HCT116 (cell line): ENCODE results near the gene PLCXD1. TPM values are rescaled to one million over a fixed set of nuclear protein-coding genes. Genes with fewer than 3 reads are reported as not detected.
A peak's percentile ranks its signal among the peaks of the same experiment; 100 is the strongest.

ENCODE experiments used
- ATAC-seq: fragments of 200-7000 bp; cut with Tn5 transposase; 2 replicates; pipeline ENCODE4 v1.9.1; 2020; ENCODE audit warnings: mild to moderate bottlenecking, moderate library complexity
- BruUV-seq: library from RNA; stranded (reverse); fragments of 400-500 nt; replicated peaks from 2 replicates; lab custom pipeline; 2021; lab: Mats Ljungman, UMichigan
- CTCF ChIA-PET: fragments of 300-600 bp; sonication (Branson Sonifier 250); formaldehyde crosslinking; loops from one replicate; lab custom pipeline; 2021; ENCODE audit warnings: antibody characterized with exemption; lab: Charles Lee
- POLR2A ChIA-PET: fragments of 300-600, 350-600 bp; sonication (Branson Sonifier 250); formaldehyde crosslinking; loops from one replicate; lab custom pipeline; 2021; ENCODE audit warnings: antibody characterized with exemption; lab: Charles Lee
- RAD21 ChIA-PET, 2 experiments: fragments of 300-600 bp; sonication (Branson Sonifier 250); formaldehyde crosslinking; loops; one replicate each; lab custom pipeline; 2023; ENCODE audit warnings: low total read pairs in 2 of 2; ENCODE audit not compliant: uncharacterized antibody in 2 of 2, unreplicated experiment in 2 of 2, low non-redundant PET in 1 of 2; lab: Charles Lee
- DNase-seq: peaks from one replicate; pipeline ENCODE4 v3.0.0-alpha.2; 2010; ENCODE audit warnings: low read depth, low spot score
- H2AFZ ChIP-seq: fragments of 200-600 bp; shearing (Covaris generic), sonication (generic); 2 replicates; pipeline ENCODE4 v1.6.1; 2017; ENCODE audit warnings: low read depth, mixed run types, mixed read lengths, antibody characterized with exemption, low read length; ENCODE audit not compliant: poor library complexity, severe bottlenecking
- H3K27ac ChIP-seq: 2 replicates; pipeline ENCODE4 v1.5.1; 2012; ENCODE audit warnings: low read depth, low read length
- H3K27me3 ChIP-seq: fragments of 200-600 bp; sonication (generic); 2 replicates; pipeline ENCODE4 v1.6.1; 2016; ENCODE audit warnings: mixed run types, low read length, mixed read lengths; ENCODE audit not compliant: insufficient read depth
- H3K36me3 ChIP-seq, 2 experiments: fragments of 200-500 bp in 1 of 2; fragments of 200-600 bp in 1 of 2; sonication (Bioruptor generic) in 1 of 2; sonication (generic) in 1 of 2; 2 replicates each; pipeline versions ENCODE4 v1.5.1 to v1.6.1; 2014 to 2016; ENCODE audit warnings: low read length in 2 of 2, inconsistent platforms in 1 of 2, mixed read lengths in 1 of 2, mixed run types in 1 of 2; ENCODE audit not compliant: insufficient read depth in 2 of 2, control insufficient read depth in 1 of 2
- H3K4me1 ChIP-seq, 2 experiments: fragments of 200-600 bp in 1 of 2; sonication (generic) in 1 of 2; 2 replicates each; pipeline versions ENCODE4 v1.5.1 to v1.6.1; 2012 to 2017; ENCODE audit warnings: low read length in 2 of 2, inconsistent platforms in 1 of 2, mild to moderate bottlenecking in 1 of 2, mixed read lengths in 1 of 2, mixed run types in 1 of 2, moderate library complexity in 1 of 2; ENCODE audit not compliant: insufficient read depth in 2 of 2, control insufficient read depth in 1 of 2
- H3K4me2 ChIP-seq: fragments of 200-600 bp; sonication (generic); 2 replicates; pipeline ENCODE4 v1.6.1; 2017; ENCODE audit warnings: mixed run types, low read length, mixed read lengths
- H3K4me3 ChIP-seq, 2 experiments: fragments of 200-600 bp in 1 of 2; sonication (generic) in 1 of 2; replicated peaks in 1 of 2; 2 replicates each; pipeline ENCODE4 v1.5.1; 2011 to 2016; ENCODE audit warnings: low read length in 2 of 2, control low read depth in 1 of 2, low read depth in 1 of 2, mild to moderate bottlenecking in 1 of 2, mixed read lengths in 1 of 2, mixed run types in 1 of 2
- H3K79me2 ChIP-seq: fragments of 200-600 bp; sonication (generic); 2 replicates; pipeline ENCODE4 v1.6.1; 2017; ENCODE audit warnings: mild to moderate bottlenecking, mixed run types, low read length, moderate library complexity, mixed read lengths; ENCODE audit not compliant: insufficient read depth
- H3K9ac ChIP-seq: fragments of 200-600 bp; sonication (generic); 2 replicates; pipeline ENCODE4 v1.6.1; 2016; ENCODE audit warnings: low read length, mixed read lengths
- H3K9me2 ChIP-seq: fragments of 200-600 bp; sonication (generic), shearing (Covaris generic); 2 replicates; pipeline ENCODE4 v1.6.1; 2017; ENCODE audit warnings: mixed run types, mild to moderate bottlenecking, moderate library complexity; ENCODE audit not compliant: insufficient read depth
- H3K9me3 ChIP-seq, 2 experiments: fragments of 200-500 bp in 1 of 2; fragments of 200-600 bp in 1 of 2; sonication (Bioruptor generic) in 1 of 2; sonication (generic) in 1 of 2; 2 replicates each; pipeline ENCODE4 v1.6.1; 2014 to 2017; ENCODE audit warnings: low read length in 2 of 2, mixed read lengths in 2 of 2, inconsistent platforms in 1 of 2, low read depth in 1 of 2, mild to moderate bottlenecking in 1 of 2, mixed run types in 1 of 2, moderate library complexity in 1 of 2; ENCODE audit not compliant: control insufficient read depth in 1 of 2, insufficient read depth in 1 of 2
- H4K20me1 ChIP-seq: fragments of 200-600 bp; sonication (generic), shearing (Covaris generic); 2 replicates; pipeline ENCODE4 v1.6.1; 2017; ENCODE audit warnings: mixed run types, mild to moderate bottlenecking, moderate library complexity; ENCODE audit not compliant: insufficient read depth
- ATF3 ChIP-seq: IDR thresholded peaks from 2 replicates; pipeline ENCODE4 v1.6.1; 2012
- CEBPB ChIP-seq: IDR thresholded peaks from 2 replicates; pipeline ENCODE4 v1.6.1; 2012; ENCODE audit warnings: low read depth
- CTCF ChIP-seq, 3 experiments: fragments of 200-600 bp in 1 of 3; sonication (generic) in 1 of 3; IDR thresholded peaks in 2 of 3; conservative IDR thresholded peaks in 1 of 3; 2 replicates each; pipeline ENCODE4 v1.5.1; 2012 to 2017; ENCODE audit warnings: low read depth in 2 of 3, low read length in 2 of 3, antibody characterized with exemption in 1 of 3, borderline replicate concordance in 1 of 3, control low read depth in 1 of 3, mild to moderate bottlenecking in 1 of 3, mixed read lengths in 1 of 3, mixed run types in 1 of 3, moderate library complexity in 1 of 3; ENCODE audit not compliant: insufficient read depth in 1 of 3
- EZH2 ChIP-seq: fragments of 200-600 bp; sonication (generic); IDR thresholded peaks from 2 replicates; pipeline ENCODE4 v1.6.1; 2017; ENCODE audit warnings: antibody characterized with exemption, mixed run types
- EZH2phosphoT487 ChIP-seq: fragments of 200-600 bp; IDR thresholded peaks from 2 replicates; pipeline ENCODE4 v1.6.1; 2018; ENCODE audit warnings: antibody characterized with exemption, borderline replicate concordance
- JUND ChIP-seq: IDR thresholded peaks from 2 replicates; pipeline ENCODE4 v1.6.1; 2012
- MAX ChIP-seq: IDR thresholded peaks from 2 replicates; pipeline ENCODE4 v1.6.1; 2012
- POLR2A ChIP-seq: IDR thresholded peaks from 2 replicates; pipeline ENCODE4 v1.7.0; 2011; ENCODE audit warnings: borderline replicate concordance; ENCODE audit not compliant: insufficient read depth, insufficient read length; ENCODE audit errors: extremely low read depth
- SIN3A ChIP-seq: IDR thresholded peaks from 2 replicates; pipeline ENCODE4 v1.6.1; 2012; ENCODE audit warnings: low read depth
- SRF ChIP-seq: IDR thresholded peaks from 2 replicates; pipeline ENCODE4 v1.6.1; 2012; ENCODE audit warnings: low read depth
- TCF7L2 ChIP-seq: IDR thresholded peaks from 2 replicates; pipeline ENCODE4 v1.7.0; 2011; ENCODE audit warnings: borderline replicate concordance, inconsistent platforms; ENCODE audit not compliant: insufficient read depth, insufficient read length; ENCODE audit errors: extremely low read depth
- YY1 ChIP-seq: IDR thresholded peaks from 2 replicates; pipeline ENCODE4 v1.6.1; 2011; ENCODE audit warnings: low read length, low read depth, moderate library complexity, mild to moderate bottlenecking; ENCODE audit not compliant: insufficient replicate concordance; ENCODE audit errors: extremely low read depth
- ZNF274 ChIP-seq: fragments of 200-500 bp; sonication (Bioruptor generic); IDR thresholded peaks from 2 replicates; pipeline ENCODE4 v1.6.1; 2014; ENCODE audit warnings: mild to moderate bottlenecking, low read depth, low read length, inconsistent platforms
- intact Hi-C: fragments of 100-400 bp; cut with micrococcal nuclease; formaldehyde crosslinking; loops from 2 replicates; pipeline ENCODE4 v1.10.0; 2022
- total RNA-seq: library from RNA; stranded (reverse); gene quantifications from one replicate; pipeline ENCODE4 v1.2.1, GENCODE V29; 2021; ENCODE audit not compliant: unreplicated experiment

Gene PLCXD1
- total RNA-seq, 1 experiment from 2014 or later, result 26.3 TPM

GRCh38 chrX:338836-339400, 57.7 kb downstream of the PLCXD1 start:
- ATAC-seq, result no peak
- CTCF ChIA-PET, result no interaction called here

GRCh38 chrX:340121-340520, 58.9 kb downstream of the PLCXD1 start:
- no peak for DNase-seq
- H3K9me2 ChIP-seq, result no peaks in the 10 kb centered on the region
- H3K9ac ChIP-seq, result no peak overlapping the region
- intact Hi-C loops, result no loop called here
- ChIA-PET CTCF (no interaction called here), RAD21 (no interaction called here), POLR2A (no interaction called here)
- no peak overlapping the region for H3K4me3 ChIP-seq
- no peaks in the 10 kb centered on the region for H3K27me3 ChIP-seq
- BruUV-seq, result no TSS peak
- ATAC-seq, result no peak
- no peaks in the 10 kb centered on the region for H4K20me1 ChIP-seq
- H3K27ac ChIP-seq, result no peak overlapping the region
- H3K79me2 ChIP-seq, result no peaks in the 10 kb centered on the region
- H3K9me3 ChIP-seq, result no peaks in the 10 kb centered on the region
- no peak overlapping the region for H3K4me2 ChIP-seq
- H3K36me3 ChIP-seq, result no peaks in the 10 kb centered on the region
- no peak overlapping the region for H2AFZ ChIP-seq
- H3K4me1 ChIP-seq, result no peaks in the 10 kb centered on the region
- TF ChIP-seq ZNF274, result no peak
- TF ChIP-seq EZH2phosphoT487, result no peak
- no peak for TF ChIP-seq CEBPB
- TF ChIP-seq TCF7L2, result no peak
- TF ChIP-seq POLR2A, result no peak
- no peak for TF ChIP-seq SRF
- TF ChIP-seq YY1, result no peak
- TF ChIP-seq JUND, result no peak
- TF ChIP-seq SIN3A, result no peak
- no peak for TF ChIP-seq EZH2
- TF ChIP-seq ATF3, result no peak
- no peak for TF ChIP-seq MAX

More at GRCh38 chrX:338836-339400, 57.7 kb downstream of the PLCXD1 start:
- ChIA-PET RAD21 (no interaction called here), POLR2A (no interaction called here)
- no TSS peak for BruUV-seq
- H3K27ac ChIP-seq, result no peak overlapping the region
- no peaks in the 10 kb centered on the region for H3K79me2 ChIP-seq
- no peak overlapping the region for H3K9ac ChIP-seq
- no peaks in the 10 kb centered on the region for H3K27me3 ChIP-seq
- no peaks in the 10 kb centered on the region for H4K20me1 ChIP-seq
- H3K36me3 ChIP-seq, result no peaks in the 10 kb centered on the region
- no peak overlapping the region for H3K4me3 ChIP-seq
- no peaks in the 10 kb centered on the region for H3K9me3 ChIP-seq
- no peak for DNase-seq
- no peaks in the 10 kb centered on the region for H3K9me2 ChIP-seq
- intact Hi-C loops, result no loop called here
- H2AFZ ChIP-seq, result no peak overlapping the region
- TF ChIP-seq SRF (no peak), CTCF (IDR thresholded peaks at IDR 0.05 in 2 of 3, conservative IDR thresholded peaks at IDR 0.05 in 1 of 3; ENCODE audit: borderline replicate concordance in 1 of 3, insufficient read depth in 1 of 3, low read depth in 2 of 3, low read length in 2 of 3) (0 out of 6 replicates have a peak, but pooled peaks of 1 of the 3 experiments have one; percentile 11)
- TF ChIP-seq, all 23 proteins: peak for 1
- Histone ChIP-seq H3K4me1 (no peaks in the 10 kb centered on the region), H3K4me2 (no peak overlapping the region)
